ENCODE measurements around the gene JCAD. TPM values are rescaled to one million over a fixed set of nuclear protein-coding genes. Genes with fewer than 3 reads are reported as not detected.
"Not testable (repeated sequence)": the region's sequence is repeated elsewhere in the genome, so short reads cannot be mapped to it uniquely, and the experiment has no call there.

The JCAD gene
- total and polyA plus RNA-seq, 4 donors, result 35.2 to 169 (median 50.0) TPM

GRCh38 chr10:29982997-29983648 lies 76.3 kb downstream of the JCAD start:
- 100% methylated on average over 1 of the region's 2 CpGs for WGBS (ENCODE audit: insufficient coverage)
- Histone ChIP-seq H3K4me1 (ENCODE audit: control insufficient read depth, insufficient read depth, low read length) (no peaks in the 10 kb centered on the region), H3K9me3 (ENCODE audit: control insufficient read depth, insufficient read depth, low read length) (no peaks in the 10 kb centered on the region), H3K36me3 (ENCODE audit: control insufficient read depth, insufficient read depth, low read length) (no peaks in the 10 kb centered on the region), H3K27me3 (ENCODE audit: control insufficient read depth, insufficient read depth, low read length) (no peaks in the 10 kb centered on the region), H3K4me3 (ENCODE audit: low read depth, low read length) (no peak overlapping the region), H3K27ac (ENCODE audit: low read depth, low read length) (no peak overlapping the region)
- no peak for DNase-seq (ENCODE audit: low read depth in 4 of 6, low spot score in 6 of 6)

DNA sequence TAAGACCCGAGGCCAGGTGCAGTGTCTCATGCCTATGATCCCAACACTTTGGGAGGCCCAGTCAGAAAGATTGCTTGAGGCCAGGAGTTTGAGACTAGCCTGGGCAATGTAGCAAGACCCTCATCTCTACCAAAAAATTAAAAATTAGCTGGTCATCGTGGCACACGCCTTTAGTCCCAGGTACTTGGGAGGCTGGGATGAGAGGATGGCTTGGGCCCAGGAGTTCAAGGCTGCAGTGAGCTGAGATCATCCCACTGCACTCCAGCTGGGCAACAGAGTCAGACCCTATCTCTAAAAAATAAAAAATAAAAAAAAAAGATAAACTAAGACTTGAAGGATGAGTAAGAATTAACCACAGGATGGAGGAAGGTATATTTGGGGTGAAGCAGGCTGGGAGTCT lies 77.9 kb downstream of the JCAD start:
- Histone ChIP-seq H3K4me3 (ENCODE audit: low read depth, low read length) (no peak overlapping the region), H3K27ac (ENCODE audit: low read depth, low read length) (no peak overlapping the region), H3K4me1 (ENCODE audit: control insufficient read depth, insufficient read depth, low read length) (no peaks in the 10 kb centered on the region), H3K36me3 (ENCODE audit: control insufficient read depth, insufficient read depth, low read length) (no peaks in the 10 kb centered on the region), H3K9me3 (ENCODE audit: control insufficient read depth, insufficient read depth, low read length) (no peaks in the 10 kb centered on the region), H3K27me3 (ENCODE audit: control insufficient read depth, insufficient read depth, low read length) (no peaks in the 10 kb centered on the region)
- WGBS (ENCODE audit: insufficient coverage), result 100% methylated on average over 1 of the region's 3 CpGs
- no peak for DNase-seq (ENCODE audit: low read depth in 4 of 6, low spot score in 6 of 6)

DNA sequence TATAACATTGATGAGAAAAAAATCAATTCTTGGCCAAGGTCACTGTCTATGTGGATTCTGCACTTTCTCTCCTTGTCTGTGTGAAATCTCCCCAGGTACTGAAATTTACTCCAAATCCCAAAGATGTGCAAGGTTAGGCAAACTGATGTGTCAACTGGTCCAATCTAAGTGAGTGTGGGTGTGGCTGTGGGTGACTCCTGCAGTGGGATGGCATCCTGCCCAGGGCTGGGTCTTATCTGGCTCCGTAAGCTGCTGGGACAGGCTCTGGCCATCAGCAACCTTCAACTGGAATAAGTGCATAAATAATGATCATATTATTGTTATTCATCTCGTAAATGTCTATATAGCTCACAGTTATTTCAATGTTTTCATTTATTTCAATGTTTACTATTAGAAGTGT lies 79.3 kb downstream of the JCAD start:
- Histone ChIP-seq H3K27me3 (ENCODE audit: control insufficient read depth, insufficient read depth, low read length) (no peaks in the 10 kb centered on the region), H3K4me1 (ENCODE audit: control insufficient read depth, insufficient read depth, low read length) (no peaks in the 10 kb centered on the region), H3K4me3 (ENCODE audit: low read depth, low read length) (no peak overlapping the region), H3K36me3 (ENCODE audit: control insufficient read depth, insufficient read depth, low read length) (no peaks in the 10 kb centered on the region), H3K9me3 (ENCODE audit: control insufficient read depth, insufficient read depth, low read length) (no peaks in the 10 kb centered on the region), H3K27ac (ENCODE audit: low read depth, low read length) (no peak overlapping the region)
- WGBS (ENCODE audit: insufficient coverage), result no CpG with 5 or more reads among the region's 2 CpGs
- no peak for DNase-seq (ENCODE audit: low read depth in 4 of 6, low spot score in 6 of 6)

GRCh38 chr10:29979421-29979779 lies 80.0 kb downstream of the JCAD start:
- WGBS (ENCODE audit: insufficient coverage), result 100% methylated on average over 2 of the region's 2 CpGs
- H3K36me3 ChIP-seq (ENCODE audit: control insufficient read depth, insufficient read depth, low read length); H3K27ac ChIP-seq (ENCODE audit: low read depth, low read length); H3K4me3 ChIP-seq (ENCODE audit: low read depth, low read length); H3K9me3 ChIP-seq (ENCODE audit: control insufficient read depth, insufficient read depth, low read length); H3K4me1 ChIP-seq (ENCODE audit: control insufficient read depth, insufficient read depth, low read length); H3K27me3 ChIP-seq (ENCODE audit: control insufficient read depth, insufficient read depth, low read length); DNase-seq (ENCODE audit: low read depth in 4 of 6, low spot score in 6 of 6): not testable (repeated sequence)

DNA sequence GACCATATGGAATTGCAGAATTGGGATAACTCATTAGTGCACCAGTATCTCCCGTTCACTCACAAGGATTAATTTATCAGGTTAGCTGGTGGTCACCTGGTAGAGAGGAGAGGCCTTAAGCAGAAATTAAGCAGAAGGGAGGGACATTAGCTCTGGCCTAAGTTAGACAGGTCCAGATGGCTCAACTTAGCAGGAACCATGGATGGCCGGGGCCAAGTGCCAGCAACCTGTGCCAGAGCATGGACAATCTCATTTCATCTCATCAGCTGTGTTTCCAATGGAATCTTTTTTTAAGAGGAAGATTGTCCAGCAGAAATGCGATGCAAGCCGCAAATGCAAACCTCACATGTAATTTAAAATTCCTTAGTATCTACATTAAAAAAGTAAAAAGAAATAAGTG lies 82.2 kb downstream of the JCAD start:
- WGBS (ENCODE audit: insufficient coverage), result 60% methylated on average over 1 of the region's 4 CpGs
- no peaks in the 10 kb centered on the region for H3K36me3 ChIP-seq (ENCODE audit: control insufficient read depth, insufficient read depth, low read length)
- no peak for DNase-seq (ENCODE audit: low read depth in 4 of 6, low spot score in 6 of 6)

DNA sequence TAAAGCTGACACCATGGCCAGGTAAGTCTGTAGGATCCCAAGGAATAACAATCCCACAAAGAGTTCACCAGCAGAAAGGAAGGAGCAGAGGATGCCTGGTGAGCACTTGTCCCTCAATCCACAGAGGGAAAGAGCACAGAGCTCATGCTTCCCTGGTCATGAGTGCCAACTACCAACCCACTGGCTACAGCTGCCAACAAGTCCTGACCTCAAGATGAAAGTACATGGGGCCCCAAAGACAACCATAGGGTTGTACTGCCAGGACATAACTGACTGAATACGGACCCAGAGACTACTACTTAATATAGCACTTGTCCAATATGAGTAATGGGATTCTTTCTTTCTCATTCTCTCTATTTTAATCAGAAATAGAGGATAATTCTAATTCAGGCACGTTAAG lies 83.3 kb downstream of the JCAD start:
- H3K4me1 ChIP-seq (ENCODE audit: control insufficient read depth, insufficient read depth, low read length), result no peaks in the 10 kb centered on the region
- no peaks in the 10 kb centered on the region for H3K36me3 ChIP-seq (ENCODE audit: control insufficient read depth, insufficient read depth, low read length)
- H3K9me3 ChIP-seq (ENCODE audit: control insufficient read depth, insufficient read depth, low read length), result no peaks in the 10 kb centered on the region
- no peak overlapping the region for H3K4me3 ChIP-seq (ENCODE audit: low read depth, low read length)
- no peak overlapping the region for H3K27ac ChIP-seq (ENCODE audit: low read depth, low read length)
- DNase-seq (ENCODE audit: low read depth in 4 of 6, low spot score in 6 of 6), result no peak
- no peaks in the 10 kb centered on the region for H3K27me3 ChIP-seq (ENCODE audit: control insufficient read depth, insufficient read depth, low read length)
- WGBS (ENCODE audit: insufficient coverage), result no CpG with 5 or more reads among the region's 2 CpGs

More for the DNA sequence above, 82.2 kb downstream of the JCAD start:
- no peak overlapping the region for H3K4me3 ChIP-seq (ENCODE audit: low read depth, low read length)
- H3K27me3 ChIP-seq (ENCODE audit: control insufficient read depth, insufficient read depth, low read length), result no peaks in the 10 kb centered on the region
- no peak overlapping the region for H3K27ac ChIP-seq (ENCODE audit: low read depth, low read length)
- H3K4me1 ChIP-seq (ENCODE audit: control insufficient read depth, insufficient read depth, low read length), result no peaks in the 10 kb centered on the region
- no peaks in the 10 kb centered on the region for H3K9me3 ChIP-seq (ENCODE audit: control insufficient read depth, insufficient read depth, low read length)

DNA sequence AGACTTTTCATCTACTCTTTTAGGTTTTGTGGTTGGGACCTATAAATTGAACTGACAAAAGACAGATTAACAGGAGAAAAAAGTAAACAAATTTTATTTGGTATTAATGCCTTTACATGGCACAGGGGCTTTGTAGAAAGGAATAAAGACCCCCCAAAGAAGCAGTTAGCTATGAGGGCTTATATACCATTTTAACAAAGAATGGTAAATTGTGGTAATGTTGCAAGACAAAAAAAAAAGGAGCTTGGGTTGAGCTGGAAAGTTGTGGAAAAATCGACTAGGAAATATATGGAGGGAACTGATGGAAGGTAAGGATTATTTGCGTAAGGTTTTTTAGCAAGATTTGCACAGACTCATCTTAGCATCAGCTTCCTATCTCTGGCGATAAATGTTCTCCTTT lies 84.6 kb downstream of the JCAD start:
- no peaks in the 10 kb centered on the region for H3K36me3 ChIP-seq (ENCODE audit: control insufficient read depth, insufficient read depth, low read length)
- no peaks in the 10 kb centered on the region for H3K4me1 ChIP-seq (ENCODE audit: control insufficient read depth, insufficient read depth, low read length)
- 80% methylated on average over 1 of the region's 3 CpGs for WGBS (ENCODE audit: insufficient coverage)
- no peaks in the 10 kb centered on the region for H3K9me3 ChIP-seq (ENCODE audit: control insufficient read depth, insufficient read depth, low read length)
- no peak overlapping the region for H3K27ac ChIP-seq (ENCODE audit: low read depth, low read length)
- H3K4me3 ChIP-seq (ENCODE audit: low read depth, low read length), result no peak overlapping the region
- DNase-seq (ENCODE audit: low read depth in 4 of 6, low spot score in 6 of 6), result no peak
- H3K27me3 ChIP-seq (ENCODE audit: control insufficient read depth, insufficient read depth, low read length), result no peaks in the 10 kb centered on the region

DNA sequence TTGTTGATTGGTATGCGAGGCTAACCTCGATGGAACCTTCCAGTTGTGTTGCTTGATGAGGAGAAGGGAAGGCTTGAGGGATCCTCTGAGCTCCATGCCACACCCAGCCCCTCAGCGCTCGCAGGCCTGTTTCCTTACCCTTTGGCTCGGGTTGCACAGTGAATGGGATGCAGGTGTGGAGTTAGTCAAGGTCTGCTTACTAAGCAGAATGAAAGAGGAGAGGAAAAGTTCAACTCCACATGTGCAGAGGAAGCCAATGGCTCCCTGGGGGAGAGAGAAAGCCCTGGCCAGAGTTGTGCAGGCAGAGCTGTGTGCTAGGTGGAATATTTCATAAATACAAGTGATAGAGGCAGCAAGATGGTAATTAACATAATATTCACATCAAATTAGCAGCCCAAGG lies 85.5 kb downstream of the JCAD start:
- 43% methylated on average over 1 of the region's 5 CpGs for WGBS (ENCODE audit: insufficient coverage)
- no peaks in the 10 kb centered on the region for H3K27me3 ChIP-seq (ENCODE audit: control insufficient read depth, insufficient read depth, low read length)
- H3K36me3 ChIP-seq (ENCODE audit: control insufficient read depth, insufficient read depth, low read length), result no peaks in the 10 kb centered on the region
- DNase-seq (ENCODE audit: low read depth in 4 of 6, low spot score in 6 of 6), result no peak
- H3K4me1 ChIP-seq (ENCODE audit: control insufficient read depth, insufficient read depth, low read length), result no peaks in the 10 kb centered on the region
- H3K27ac ChIP-seq (ENCODE audit: low read depth, low read length), result no peak overlapping the region
- H3K4me3 ChIP-seq (ENCODE audit: low read depth, low read length), result no peak overlapping the region
- H3K9me3 ChIP-seq (ENCODE audit: control insufficient read depth, insufficient read depth, low read length), result no peaks in the 10 kb centered on the region

DNA sequence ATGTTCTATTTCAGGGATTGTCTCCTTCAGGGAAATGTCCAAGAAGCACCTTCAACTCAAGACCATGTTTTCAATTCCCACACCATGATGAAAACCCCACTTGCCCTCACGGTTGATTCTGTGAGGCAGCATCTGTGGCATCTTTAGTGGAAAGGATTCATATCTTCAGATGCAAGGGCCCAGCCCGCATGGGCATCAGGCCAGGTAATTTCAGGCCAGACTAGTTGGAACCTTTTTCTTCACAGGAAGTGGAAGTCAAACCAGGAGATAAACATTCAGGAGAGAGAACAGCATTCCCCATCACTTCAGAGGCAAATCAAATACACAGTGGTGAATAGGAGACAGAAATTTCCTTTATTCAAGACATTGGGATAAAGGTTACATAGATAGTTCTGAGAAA lies 88.8 kb downstream of the JCAD start:
- no peaks in the 10 kb centered on the region for H3K9me3 ChIP-seq (ENCODE audit: control insufficient read depth, insufficient read depth, low read length)
- H3K36me3 ChIP-seq (ENCODE audit: control insufficient read depth, insufficient read depth, low read length), result no peaks in the 10 kb centered on the region
- peaks cover 3% of the 10 kb centered on the region for H3K4me1 ChIP-seq (ENCODE audit: control insufficient read depth, insufficient read depth, low read length)
- DNase-seq (ENCODE audit: low read depth in 4 of 6, low spot score in 6 of 6), result no peak
- no peaks in the 10 kb centered on the region for H3K27me3 ChIP-seq (ENCODE audit: control insufficient read depth, insufficient read depth, low read length)
- WGBS (ENCODE audit: insufficient coverage), result 100% methylated on average over 2 of the region's 2 CpGs
- H3K4me3 ChIP-seq (ENCODE audit: low read depth, low read length), result no peak overlapping the region
- H3K27ac ChIP-seq (ENCODE audit: low read depth, low read length), result no peak overlapping the region

DNA sequence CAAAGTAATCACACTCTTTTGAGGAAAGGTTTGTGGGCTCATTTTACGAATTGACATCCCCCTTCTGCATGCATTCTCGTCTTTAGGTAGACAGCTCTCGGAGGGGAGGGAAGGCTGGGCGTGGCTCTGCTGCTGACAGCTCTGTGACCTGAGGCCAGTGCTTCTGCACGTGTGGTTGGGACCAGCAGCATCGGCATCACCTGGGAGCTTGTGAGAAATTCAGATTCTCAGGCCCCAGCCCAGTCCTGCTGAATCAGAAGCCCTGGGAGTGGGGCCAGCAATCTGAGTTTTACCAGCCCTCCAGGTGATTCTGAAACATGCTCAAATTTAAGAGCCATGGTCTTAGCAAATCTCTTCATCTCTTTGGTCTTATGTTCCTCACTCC lies 89.4 kb downstream of the JCAD start:
- Histone ChIP-seq H3K4me3 (ENCODE audit: low read depth, low read length) (no peak overlapping the region), H3K27me3 (ENCODE audit: control insufficient read depth, insufficient read depth, low read length) (no peaks in the 10 kb centered on the region), H3K27ac (ENCODE audit: low read depth, low read length) (no peak overlapping the region), H3K9me3 (ENCODE audit: control insufficient read depth, insufficient read depth, low read length) (no peaks in the 10 kb centered on the region), H3K4me1 (ENCODE audit: control insufficient read depth, insufficient read depth, low read length) (peaks cover 3% of the 10 kb centered on the region), H3K36me3 (ENCODE audit: control insufficient read depth, insufficient read depth, low read length) (no peaks in the 10 kb centered on the region)
- DNase-seq (ENCODE audit: low read depth in 4 of 6, low spot score in 6 of 6), result no peak
- 78% methylated on average over 6 of the region's 6 CpGs for WGBS (ENCODE audit: insufficient coverage)
